ENCODE measurements around the gene KIF12. TPM values are rescaled to one million over a fixed set of nuclear protein-coding genes. Genes with fewer than 3 reads are reported as not detected.

The KIF12 gene
- total RNA-seq, 1 experiment from 2014 or later = 54.6 TPM

- POLR2A ChIA-PET = no interaction called here
- no peak overlapping the region for H3K4me3 Mint-ChIP-seq (ENCODE audit: unreplicated experiment)
- H3K36me3 Mint-ChIP-seq (ENCODE audit: insufficient read depth, unreplicated experiment) = peaks cover 15% of the 10 kb centered on the region
- no TSS peak for BruUV-seq (replicated peaks)
- peaks cover 16% of the 10 kb centered on the region for H3K36me3 ChIP-seq (ENCODE audit: control insufficient read depth, insufficient read depth, low read length)
- H3K27me3 Mint-ChIP-seq (ENCODE audit: insufficient read depth, unreplicated experiment) = no peaks in the 10 kb centered on the region
- CTCF ChIA-PET = interaction anchor here (0.7 to 1.9 kb wide), 2 partner anchors 9 to 199 kb away, joined by 3 to 5 read pairs; no protein-coding TSS in a partner anchor
- H3K4me3 ChIP-seq (ENCODE audit: low read depth, low read length) = no peak overlapping the region
- H3K4me1 ChIP-seq = no peaks in the 10 kb centered on the region
- H3K27ac Mint-ChIP-seq (ENCODE audit: unreplicated experiment) = no peak overlapping the region
- no peak for TF ChIP-seq CTCF (IDR thresholded peaks at IDR 0.05; ENCODE audit: insufficient read depth in 1 of 2, low read depth in 1 of 2, low read length in 1 of 2, severe bottlenecking in 1 of 2, unreplicated experiment in 1 of 2)
- H3K4me1 Mint-ChIP-seq (ENCODE audit: low read depth, unreplicated experiment) = peaks cover 3% of the 10 kb centered on the region
- H3K9me3 Mint-ChIP-seq (ENCODE audit: unreplicated experiment) = no peaks in the 10 kb centered on the region
- no peak for DNase-seq
- no peaks in the 10 kb centered on the region for H3K27me3 ChIP-seq (replicated peaks; ENCODE audit: control insufficient read depth, insufficient read depth, low read length)
- H3K9me3 ChIP-seq = no peaks in the 10 kb centered on the region
- intact Hi-C loops (cut with micrococcal nuclease; ENCODE audit: unreplicated experiment) = no loop called here
Measured at GRCh38 chr9:114091711-114092110, 7.4 kb downstream of the KIF12 start.

GRCh38 chr9:114090798-114091197 lies 8.3 kb downstream of the KIF12 start:
- no peaks in the 10 kb centered on the region for H3K27me3 Mint-ChIP-seq (ENCODE audit: insufficient read depth, unreplicated experiment)
- no TSS peak for BruUV-seq (replicated peaks)
- H3K27me3 ChIP-seq (replicated peaks; ENCODE audit: control insufficient read depth, insufficient read depth, low read length) = no peaks in the 10 kb centered on the region
- H3K4me1 ChIP-seq = no peaks in the 10 kb centered on the region
- no peak overlapping the region for H3K27ac Mint-ChIP-seq (ENCODE audit: unreplicated experiment)
- no peak overlapping the region for H3K4me3 Mint-ChIP-seq (ENCODE audit: unreplicated experiment)
- no peaks in the 10 kb centered on the region for H3K9me3 Mint-ChIP-seq (ENCODE audit: unreplicated experiment)
- no peak overlapping the region for H3K4me3 ChIP-seq (ENCODE audit: low read depth, low read length)
- peaks cover 16% of the 10 kb centered on the region for H3K36me3 Mint-ChIP-seq (ENCODE audit: insufficient read depth, unreplicated experiment)
- intact Hi-C loops (cut with micrococcal nuclease; ENCODE audit: unreplicated experiment) = no loop called here
- ChIA-PET POLR2A (interaction anchor here (0.6 kb wide), 1 partner anchor 53 kb away, joined by 4 read pairs; no protein-coding TSS in a partner anchor), CTCF (interaction anchor here (0.7 to 1.9 kb wide), 2 partner anchors 8 to 200 kb away, joined by 3 to 5 read pairs; no protein-coding TSS in a partner anchor)
- peaks cover 11% of the 10 kb centered on the region for H3K36me3 ChIP-seq (ENCODE audit: control insufficient read depth, insufficient read depth, low read length)
- TF ChIP-seq CTCF (IDR thresholded peaks at IDR 0.05; ENCODE audit: insufficient read depth in 1 of 2, low read depth in 1 of 2, low read length in 1 of 2, severe bottlenecking in 1 of 2, unreplicated experiment in 1 of 2) = no peak
- H3K4me1 Mint-ChIP-seq (ENCODE audit: low read depth, unreplicated experiment) = no peaks in the 10 kb centered on the region
- no peak for DNase-seq
- no peaks in the 10 kb centered on the region for H3K9me3 ChIP-seq

- H3K4me1 ChIP-seq = no peaks in the 10 kb centered on the region
- ChIA-PET POLR2A (interaction anchor here (1.3 kb wide), 1 partner anchor 10 kb away, joined by 4 read pairs; no protein-coding TSS in a partner anchor), CTCF (no interaction called here)
- Mint-ChIP-seq H3K36me3 (ENCODE audit: insufficient read depth, unreplicated experiment) (peaks cover 20% of the 10 kb centered on the region), H3K4me3 (ENCODE audit: unreplicated experiment) (no peak overlapping the region), H3K4me1 (ENCODE audit: low read depth, unreplicated experiment) (no peaks in the 10 kb centered on the region), H3K27me3 (ENCODE audit: insufficient read depth, unreplicated experiment) (no peaks in the 10 kb centered on the region), H3K9me3 (ENCODE audit: unreplicated experiment) (no peaks in the 10 kb centered on the region), H3K27ac (ENCODE audit: unreplicated experiment) (no peak overlapping the region)
- no peak for DNase-seq
- H3K36me3 ChIP-seq (ENCODE audit: control insufficient read depth, insufficient read depth, low read length) = peaks cover 6% of the 10 kb centered on the region
- TF ChIP-seq CTCF (IDR thresholded peaks at IDR 0.05; ENCODE audit: insufficient read depth in 1 of 2, low read depth in 1 of 2, low read length in 1 of 2, severe bottlenecking in 1 of 2, unreplicated experiment in 1 of 2) = no peak
- H3K9me3 ChIP-seq = no peaks in the 10 kb centered on the region
- H3K27me3 ChIP-seq (replicated peaks; ENCODE audit: control insufficient read depth, insufficient read depth, low read length) = no peaks in the 10 kb centered on the region
- intact Hi-C loops (cut with micrococcal nuclease; ENCODE audit: unreplicated experiment) = no loop called here
- no peak overlapping the region for H3K4me3 ChIP-seq (ENCODE audit: low read depth, low read length)
- BruUV-seq (replicated peaks) = no TSS peak
Measured at GRCh38 chr9:114089206-114089840, 9.8 kb downstream of the KIF12 start.
